KG1 (cell line): Measurements from ENCODE around the gene GATC.
"Not testable (repeated sequence)": the region's sequence is repeated elsewhere in the genome, so short reads cannot be mapped to it uniquely, and the experiment has no call there.

Source experiments
- DNase-seq: peaks from one replicate; lab custom pipeline; 2025; lab: John Stamatoyannopoulos, UW

The GATC gene

DNA sequence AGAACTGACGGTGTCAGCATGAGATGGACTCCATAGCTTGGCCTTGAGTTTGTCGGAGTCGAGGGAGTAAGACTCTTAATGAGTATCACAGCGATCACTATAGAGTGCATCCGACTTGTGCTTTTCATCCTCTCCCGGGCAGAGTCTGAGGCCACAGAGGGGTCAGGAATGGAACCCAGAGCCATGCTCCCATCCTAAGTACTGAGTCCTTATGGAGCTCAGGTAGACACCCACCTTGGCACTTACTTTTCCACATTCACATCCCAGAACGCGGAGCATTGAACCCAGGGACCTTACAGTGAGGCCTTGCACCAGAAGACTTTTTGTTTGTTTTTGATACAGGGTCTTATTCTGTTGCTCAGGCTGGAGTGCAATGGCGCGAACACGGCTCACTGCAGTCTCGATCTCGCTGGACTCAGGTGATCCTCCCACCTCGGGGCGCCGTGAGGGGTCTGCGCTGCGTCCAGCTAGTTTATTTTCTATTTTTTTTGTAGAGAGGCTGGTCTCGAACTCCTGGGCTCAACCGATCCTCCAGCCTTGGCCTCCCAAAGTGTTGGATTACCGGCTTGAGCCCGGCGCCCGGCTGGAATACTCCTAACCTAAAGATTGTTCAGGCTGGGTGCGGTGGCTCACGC lies 24.0 kb downstream of the GATC start:
- DNase-seq: no peak

DNA sequence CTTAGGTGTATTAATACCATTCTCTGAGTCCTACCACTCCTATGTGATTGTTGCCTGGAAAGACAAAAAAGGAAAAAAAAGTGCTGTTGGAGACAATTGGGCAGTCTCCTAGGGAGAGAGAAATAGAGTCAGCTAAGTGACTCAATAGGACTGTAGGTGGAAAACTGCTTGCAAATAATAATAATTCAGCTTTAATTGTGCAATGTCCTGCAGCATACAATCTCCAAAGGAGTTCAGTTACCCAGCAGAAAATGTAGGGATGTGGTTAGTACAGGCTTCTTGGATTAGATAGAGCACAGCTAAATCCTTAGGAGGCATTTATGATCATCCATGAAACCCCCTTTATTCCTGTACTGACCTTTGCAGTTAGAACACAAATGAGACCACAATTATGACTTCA lies 26.3 kb downstream of the GATC start:
- no peak for DNase-seq

DNA sequence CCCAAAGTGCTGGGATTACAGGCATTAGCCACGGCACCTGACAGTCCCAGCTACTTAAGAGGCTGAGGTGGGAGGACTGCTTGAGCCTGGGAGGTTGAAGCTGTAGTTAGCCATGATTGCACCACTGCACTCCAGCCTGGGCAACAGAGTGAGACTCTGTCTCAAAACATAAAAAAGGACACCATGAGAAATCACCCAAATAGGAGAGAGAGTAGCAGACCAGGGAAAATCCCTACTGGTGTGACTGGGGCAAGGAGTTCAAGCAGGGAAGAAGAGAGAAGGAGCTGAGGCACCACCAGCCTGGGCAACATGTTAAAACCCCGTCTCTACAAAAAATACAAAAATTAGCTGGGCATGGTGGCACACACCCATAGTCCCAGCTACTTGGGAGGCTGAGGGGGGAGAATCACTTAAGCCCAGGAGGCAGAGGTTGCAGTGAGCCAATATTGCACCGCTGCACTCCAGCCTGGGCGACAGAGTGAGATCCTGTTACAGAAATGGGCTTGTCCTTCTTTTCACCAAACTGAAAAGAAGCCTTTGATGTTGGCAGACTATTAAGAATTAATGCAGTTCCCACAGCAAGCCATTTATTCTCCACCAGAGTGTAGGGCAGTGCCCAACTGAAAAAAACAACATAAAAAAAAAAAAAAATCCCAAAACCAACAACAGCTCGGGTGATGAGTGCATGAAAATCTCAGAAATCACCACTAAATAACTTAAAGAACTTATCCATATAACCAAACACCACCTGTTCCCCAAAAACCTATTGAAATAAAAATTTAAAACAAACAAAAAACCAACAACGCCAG lies 27.8 kb downstream of the GATC start:
- DNase-seq: no peak

DNA sequence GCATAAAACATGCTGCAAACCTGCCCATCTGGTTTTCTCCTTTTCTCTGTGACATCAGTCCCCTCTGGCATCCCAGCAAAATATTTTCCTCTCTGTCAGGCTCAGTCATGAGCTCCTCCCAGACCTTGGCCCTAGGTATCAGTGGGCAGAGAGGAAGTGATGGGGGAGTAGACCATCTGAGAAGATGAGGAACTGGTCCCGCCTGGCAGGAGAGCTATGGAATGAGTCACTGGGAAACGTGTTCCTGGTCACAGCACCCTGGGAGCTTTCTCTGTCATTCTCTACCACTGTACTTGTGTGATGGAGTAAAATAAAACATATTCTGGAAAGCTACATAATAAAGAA lies 28.3 kb downstream of the GATC start:
- no peak for DNase-seq

DNA sequence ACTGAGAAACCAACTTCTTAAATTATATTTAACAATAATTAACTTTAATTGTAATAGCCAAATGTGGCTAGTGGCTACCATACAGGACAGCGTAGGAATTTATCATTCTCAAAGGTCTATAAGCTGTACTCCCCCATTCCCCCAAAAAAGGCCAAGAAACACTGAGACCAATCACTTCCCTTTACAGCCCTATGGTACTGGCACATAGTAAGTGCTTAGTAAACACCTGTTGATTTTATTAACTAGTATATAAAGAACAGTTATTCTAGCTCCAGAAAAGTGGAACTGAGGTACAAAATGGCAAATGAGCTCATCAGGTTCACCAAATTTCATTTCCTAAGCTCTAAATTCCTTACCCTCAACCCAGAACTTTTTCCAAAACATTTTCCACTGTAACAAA lies 29.4 kb downstream of the GATC start:
- no peak for DNase-seq

DNA sequence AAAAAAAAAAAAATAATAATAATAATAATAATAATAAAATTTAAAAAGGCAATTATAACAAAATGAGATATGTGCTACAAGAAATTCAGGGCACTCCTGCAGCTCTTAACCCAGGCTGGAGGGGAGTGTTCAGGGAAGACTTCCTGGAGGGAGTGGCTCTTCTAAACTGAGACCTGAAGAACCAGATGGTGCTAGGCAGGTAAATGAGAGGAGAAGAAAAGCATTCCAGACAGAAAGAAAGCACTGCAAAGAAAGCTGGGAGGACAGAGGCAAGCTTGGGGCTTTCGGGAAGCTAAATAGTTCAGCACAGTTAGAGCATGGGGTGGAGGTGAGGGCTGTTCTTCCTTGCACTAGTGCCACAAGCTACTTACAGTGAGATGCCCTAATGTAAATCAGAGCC lies 33.2 kb downstream of the GATC start:
- no peak for DNase-seq

DNA sequence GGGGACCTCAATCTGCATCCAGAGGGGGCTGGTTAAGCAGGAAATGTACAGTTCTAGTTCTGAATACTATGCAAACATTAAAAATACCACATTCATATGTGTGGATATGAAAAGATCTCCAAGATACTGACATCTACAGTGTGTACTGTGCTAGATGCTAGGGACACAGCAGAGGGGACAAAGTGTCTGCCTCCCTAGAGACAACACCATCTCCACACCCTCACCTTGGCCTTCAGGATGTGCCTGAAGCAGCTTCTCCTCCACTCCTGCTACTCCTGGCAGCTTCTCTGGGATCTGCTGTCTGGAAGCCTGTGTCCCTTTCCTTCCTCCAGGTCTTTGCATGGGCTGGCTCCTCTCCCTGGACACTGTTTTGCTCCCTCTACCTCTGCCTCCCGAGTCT lies 34.0 kb downstream of the GATC start:
- no peak for DNase-seq

DNA sequence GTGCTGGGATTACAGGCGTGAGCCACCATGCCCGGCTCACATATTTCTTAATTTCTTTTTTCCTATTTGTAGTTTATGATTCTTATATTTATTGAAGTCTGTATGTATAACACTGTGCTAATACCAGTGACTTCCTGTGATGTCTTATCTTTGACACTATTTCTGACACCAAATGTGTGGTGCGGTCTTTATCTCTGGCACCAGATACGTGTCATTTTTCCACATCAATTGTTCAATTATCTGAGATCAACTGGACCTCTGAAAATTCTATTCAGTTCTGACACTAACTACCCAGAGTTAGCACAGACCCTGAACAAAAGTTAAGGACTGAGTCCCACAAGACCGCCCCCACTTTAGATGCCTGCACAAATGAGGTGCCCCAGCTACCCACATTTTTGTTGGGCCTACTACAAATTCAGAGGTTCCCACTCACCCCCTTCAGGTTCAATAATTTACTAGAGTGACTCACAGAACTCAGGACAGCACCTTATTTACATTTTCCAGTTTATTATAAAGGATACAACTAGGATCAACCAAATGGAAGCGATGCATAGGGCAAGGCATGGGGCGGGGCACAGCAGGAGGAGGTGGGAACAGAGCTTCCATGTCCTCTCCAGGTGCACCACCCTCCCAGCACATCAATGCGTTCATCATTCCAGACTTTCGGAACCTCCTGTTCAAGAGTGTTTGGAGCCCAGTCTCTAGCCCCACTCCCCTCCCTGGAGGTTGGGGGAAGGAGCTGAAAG lies 35.0 kb downstream of the GATC start:
- DNase-seq: no peak

DNA sequence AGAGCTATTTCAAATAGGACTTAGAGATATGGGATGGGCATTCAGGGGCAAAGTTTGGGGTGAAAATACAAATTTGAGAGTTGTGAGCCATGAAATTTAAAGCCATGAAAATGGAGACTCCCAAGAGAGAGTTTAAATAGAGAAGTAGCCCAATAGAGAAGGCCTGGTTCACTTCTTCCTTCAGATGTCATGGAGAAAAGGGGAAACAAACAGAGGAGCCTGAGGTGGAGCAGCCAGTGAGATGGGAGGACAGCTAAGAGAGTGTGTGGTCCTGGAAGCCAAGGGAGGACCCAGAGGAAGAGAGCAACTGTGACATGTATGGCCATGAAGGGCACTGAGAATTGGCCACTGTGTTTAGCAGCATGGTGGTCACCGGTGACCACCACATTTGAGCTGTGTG lies 37.4 kb downstream of the GATC start:
- DNase-seq: no peak

DNA sequence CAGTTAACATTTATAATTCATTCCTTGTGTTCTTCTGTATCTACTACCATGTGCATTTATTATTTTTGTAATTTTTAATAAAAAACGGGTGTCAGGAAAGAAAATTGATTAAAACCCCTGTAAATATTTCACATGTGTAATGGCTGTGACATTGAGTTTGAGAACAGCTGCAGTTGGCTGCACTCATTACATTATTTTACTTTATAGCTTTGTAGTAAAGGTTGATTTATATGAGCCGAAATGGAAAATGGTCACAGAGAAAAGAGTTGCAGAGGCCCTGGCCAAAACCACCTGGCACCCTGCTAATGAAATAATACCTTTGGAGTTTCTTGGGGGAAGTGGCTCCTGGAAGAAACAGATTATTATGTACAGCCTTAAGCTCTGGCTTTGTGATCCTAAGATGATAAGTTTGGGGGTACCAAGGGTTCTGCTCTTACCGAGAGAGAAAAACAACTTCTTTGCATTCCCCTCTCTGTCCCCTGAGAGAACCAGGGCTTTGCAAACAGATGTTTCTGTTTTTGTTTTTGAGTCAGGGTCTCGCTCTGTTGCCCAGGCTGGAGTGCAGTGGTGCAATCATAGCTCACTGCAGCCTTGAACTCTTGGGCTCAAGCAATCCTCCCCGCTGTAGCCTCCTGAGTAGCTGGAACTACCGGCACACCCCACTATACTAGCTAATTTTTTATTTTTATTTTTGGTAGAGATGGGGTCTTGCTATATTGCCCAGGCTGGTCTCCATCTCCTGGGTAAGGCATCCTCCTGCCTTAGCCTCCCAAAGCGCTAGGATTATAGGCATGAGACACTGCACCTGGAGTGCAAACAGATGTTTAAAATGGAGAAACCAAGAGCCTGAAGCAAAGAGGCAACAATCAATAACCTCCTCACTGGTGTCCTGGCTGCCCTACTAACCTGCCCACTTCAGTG lies 40.0 kb downstream of the GATC start:
- DNase-seq: no peak

DNA sequence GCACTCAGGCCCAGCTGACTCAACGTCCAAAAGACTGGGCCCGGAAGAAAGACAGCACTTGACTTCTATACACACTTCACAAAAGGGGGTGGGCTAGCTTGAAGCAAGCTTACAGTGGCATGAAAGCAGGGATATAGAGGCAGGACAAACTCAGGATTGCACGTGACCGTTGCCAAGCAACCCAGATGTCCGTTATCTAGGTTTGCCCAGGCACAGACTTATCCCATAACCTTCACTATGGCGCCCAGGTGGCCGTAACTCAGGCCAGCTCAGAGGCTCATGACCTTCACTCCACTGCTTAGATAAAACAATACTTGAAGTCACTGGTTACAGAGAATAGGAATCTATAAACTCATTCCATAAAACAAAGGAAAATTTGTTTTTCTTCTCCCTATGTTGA lies 41.3 kb downstream of the GATC start:
- not testable (repeated sequence) for DNase-seq

DNA sequence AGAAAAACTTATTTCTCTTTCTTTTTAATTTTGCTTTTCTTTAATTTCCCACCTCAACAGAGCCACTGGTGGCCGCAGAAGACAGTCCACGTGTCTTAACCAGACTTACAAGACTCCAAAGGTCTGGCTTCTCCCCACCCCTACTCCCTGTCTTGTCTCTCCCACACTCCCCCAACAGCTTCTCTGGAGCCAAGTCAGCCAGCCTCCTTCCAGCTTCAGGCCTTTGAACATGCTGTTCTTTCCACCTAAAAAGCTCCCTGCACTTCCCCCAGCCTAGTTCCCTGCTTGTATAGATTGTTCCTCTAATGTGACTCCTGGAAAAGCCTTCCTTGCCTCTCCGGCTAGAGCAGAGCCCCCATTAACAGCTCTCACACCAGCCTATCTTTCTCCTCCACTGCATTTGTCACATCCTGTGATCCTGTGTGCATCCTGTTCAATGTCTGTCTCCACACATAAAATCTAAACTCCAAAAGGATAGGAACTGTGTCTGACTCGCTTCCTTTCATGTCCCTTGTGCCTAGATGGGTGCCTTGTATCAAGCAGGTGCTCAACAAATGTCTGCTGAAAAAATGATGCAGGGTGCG lies 41.9 kb downstream of the GATC start:
- no peak for DNase-seq

DNA sequence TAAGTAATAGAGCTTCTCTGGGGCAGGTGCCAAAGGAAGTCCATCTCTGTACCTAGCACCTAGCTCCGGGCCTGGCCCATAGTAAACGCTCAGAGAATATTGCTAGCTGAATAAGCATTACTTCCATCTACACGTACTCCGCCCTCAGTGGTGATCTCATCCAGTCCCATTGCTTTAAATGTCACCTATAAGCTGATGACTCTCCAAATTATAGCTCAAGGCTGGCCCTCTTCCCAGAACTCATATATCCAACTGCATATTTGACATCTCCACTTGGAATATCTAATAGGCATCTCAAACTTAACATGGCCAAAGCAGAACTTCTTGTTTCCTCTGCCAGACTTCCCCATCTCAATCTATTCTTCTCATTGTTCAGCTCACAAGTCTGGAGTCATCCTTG lies 42.8 kb downstream of the GATC start:
- no peak for DNase-seq

DNA sequence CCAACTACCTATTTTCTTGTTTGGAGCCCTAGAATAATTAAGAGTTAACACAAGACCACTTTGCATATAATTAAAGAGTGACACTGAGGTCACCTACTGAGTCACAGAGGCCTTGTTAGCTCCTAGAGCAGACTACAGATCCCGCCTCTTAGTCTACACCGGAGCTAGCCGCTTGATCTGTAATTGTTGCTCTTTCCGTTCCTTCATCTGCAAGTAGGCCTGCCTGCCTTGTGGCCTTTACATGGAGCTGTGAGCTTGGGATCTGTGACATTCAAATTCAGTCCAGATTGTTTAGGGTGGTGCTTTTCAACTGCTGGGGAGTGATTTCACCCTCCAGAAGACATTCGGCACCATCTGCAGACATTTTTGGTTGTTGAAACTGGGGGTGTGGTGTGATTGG lies 44.1 kb downstream of the GATC start:
- no peak for DNase-seq

DNA sequence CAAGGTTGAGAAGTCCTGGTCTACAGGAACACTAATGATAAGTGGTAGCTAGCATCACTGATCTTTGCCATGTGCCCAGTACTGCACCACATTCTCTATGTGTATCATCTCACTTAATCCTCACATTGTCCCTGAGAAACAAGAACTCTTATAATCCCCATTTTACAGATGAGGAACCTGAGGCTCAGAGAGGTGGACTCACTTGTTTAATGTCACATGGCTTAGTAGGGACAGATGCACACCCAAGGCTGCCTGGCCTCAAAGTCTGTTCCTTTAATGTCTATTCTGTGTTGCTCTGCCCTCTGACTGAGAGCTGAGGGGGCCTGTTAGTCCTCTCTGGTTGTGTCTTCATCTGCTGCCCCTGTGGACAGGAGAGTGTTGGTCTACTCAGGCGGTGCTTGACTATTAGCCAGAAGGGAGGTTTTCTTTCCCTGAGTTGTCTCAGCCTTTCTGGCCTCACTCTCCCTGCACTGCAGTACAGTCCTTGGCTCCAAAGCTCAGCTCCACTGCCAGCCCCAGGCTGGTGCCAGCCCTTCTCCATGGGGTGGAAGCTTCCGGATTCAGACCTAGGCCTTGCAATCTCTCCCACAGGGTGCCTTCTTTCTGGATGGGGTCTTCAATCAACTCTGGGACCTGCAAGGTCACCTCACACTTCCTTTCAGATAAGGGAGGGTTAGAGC lies 44.7 kb downstream of the GATC start:
- no peak for DNase-seq

DNA sequence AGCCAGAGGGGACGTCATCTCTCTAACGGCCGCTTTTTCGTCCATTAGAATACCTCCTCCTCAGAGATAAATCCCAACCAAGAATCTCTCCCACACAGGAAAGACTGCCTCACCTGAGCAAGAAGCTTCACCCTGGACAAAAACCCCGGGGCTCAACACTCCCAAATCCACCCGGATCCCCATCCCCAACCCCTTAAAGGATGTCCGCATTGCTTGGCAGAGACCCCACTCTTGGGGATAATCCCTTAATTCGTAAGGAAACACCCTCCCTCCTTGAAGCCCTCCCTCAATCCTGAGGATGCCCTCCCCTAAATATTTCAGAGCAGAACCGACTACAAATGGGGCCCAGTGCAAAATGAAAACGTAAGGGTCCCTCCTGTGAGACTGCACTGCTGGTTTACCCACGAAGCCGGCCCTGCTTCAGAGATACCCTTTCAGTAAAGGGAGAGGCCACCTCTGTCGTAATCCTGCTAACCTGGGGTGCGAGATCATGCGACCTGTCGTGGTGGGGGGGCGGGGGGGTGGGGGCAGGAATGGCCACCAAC lies 49.0 kb downstream of the GATC start:
- no peak for DNase-seq

DNA sequence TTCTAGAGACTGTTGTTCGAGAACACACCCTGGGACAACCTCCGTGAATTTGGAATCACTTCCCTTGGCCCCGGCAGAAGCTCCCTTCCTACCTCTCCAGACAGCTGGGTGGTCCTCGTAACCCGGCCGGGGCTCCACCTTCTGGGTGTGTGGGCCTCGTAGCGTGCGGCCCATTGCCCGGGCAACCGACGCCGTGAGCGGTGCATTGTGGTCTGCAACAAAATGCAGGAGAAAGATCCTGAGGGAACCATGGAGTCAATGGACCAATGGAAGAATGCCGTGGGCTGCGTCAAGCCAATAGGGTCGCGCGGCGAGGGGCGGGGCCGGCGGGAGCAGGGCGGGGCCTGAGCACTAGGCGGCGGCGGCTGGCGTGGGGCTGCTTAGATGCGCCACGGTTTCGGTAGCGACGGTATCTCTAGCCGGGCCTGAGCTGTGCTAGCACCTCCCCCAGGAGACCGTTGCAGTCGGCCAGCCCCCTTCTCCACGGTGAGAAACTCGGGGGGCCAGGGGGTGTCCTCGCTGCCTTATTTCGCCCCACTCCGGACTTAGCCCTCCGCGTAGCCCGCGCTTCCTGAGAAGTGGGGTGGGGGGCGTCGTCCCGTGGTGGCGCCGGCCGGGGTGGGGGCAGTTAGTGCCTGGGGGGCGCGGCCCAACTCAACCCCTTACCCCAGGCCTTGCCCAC lies 49.6 kb downstream of the GATC start, which contains the start of gene DYNLL1:
DYNLL1 (plus strand) TSS at position 383 of the 682 bp plus-strand sequence. CDS start 309 bp downstream, outside the sequence.
- peak; percentile 98 for DNase-seq

DNA sequence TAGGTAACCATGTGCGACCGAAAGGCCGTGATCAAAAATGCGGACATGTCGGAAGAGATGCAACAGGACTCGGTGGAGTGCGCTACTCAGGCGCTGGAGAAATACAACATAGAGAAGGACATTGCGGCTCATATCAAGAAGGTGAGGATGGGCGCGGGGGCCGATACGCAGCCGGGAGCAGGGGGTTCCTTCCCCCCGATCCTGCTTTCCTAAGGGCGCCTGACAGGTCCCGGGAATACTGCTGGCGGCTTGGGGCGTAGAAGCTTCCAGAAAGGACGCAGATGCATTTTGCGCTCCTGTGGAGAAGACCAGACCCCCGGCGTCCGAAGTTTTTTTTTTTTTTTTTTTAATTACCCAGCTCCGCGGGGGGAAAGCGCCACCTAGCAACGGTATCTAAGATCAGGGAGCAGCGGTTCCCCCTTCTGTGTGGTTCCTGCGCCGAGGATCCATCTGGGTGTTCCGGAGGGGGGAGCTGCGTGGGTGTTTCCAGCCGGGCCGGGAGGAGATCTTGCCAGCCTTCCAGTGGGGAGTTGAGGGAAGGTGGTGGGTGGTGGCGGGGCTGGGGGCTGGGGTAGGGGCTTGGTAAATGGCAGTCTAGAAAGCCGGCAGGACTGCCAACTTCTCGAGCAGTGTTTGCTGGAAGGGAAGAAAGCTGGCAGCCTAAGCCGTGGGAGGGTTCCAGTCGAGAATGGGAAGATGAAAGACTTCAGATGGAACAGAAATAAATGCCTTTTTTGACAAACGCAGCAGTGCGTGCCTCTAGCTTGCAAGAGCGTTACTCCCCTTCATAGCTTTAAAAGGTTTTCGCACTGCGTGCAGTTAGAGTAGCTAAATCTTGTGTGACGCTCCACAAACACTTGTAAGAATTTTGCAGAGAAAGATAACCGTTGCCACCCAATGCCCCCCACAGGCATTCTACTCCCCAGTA lies 50.4 kb downstream of the GATC start:
- DNase-seq: no peak

DNA sequence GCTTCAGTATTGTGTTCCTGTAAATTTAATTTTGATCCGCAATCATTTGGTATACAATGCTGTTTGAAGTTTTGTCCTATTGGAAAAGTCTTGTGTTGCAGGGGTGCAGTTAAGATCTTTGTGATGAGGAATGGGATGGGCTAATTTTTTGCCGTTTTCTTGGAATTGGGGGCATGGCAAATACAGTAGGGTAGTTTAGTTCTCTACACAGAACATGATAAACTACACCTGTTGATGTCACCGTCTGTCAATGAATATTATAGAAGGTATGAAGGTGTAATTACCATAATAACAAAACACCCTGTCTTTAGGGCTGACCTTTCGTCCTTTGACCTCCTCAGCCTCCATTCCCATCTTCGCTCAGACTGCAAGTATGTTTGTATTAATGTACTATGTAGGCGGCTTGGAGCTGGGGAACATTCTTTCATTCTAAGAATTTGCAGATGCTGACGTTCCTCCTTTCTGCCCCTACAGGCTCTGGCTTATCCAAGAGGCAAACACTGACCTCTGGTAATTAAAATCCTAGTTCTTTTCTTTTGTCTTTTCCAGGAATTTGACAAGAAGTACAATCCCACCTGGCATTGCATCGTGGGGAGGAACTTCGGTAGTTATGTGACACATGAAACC lies 51.4 kb downstream of the GATC start:
- no peak for DNase-seq
